OCI-LY1 (cell line): Measurements from ENCODE around the gene CH25H.

Experiments used
- EZH2 ChIP-seq: fragments of 200-600 bp; sonication (generic), shearing (Covaris generic); IDR thresholded peaks from 2 replicates; pipeline ENCODE4 v1.8.0; 2017; ENCODE audit warnings: borderline replicate concordance, mixed run types, mild to moderate bottlenecking, antibody characterized with exemption, low read length, moderate library complexity, mixed read lengths
- TF ChIP-seq, protein P1 (sequence below): fragments of 200-600 bp; sonication (generic), shearing (Covaris generic); IDR thresholded peaks from 2 replicates; pipeline ENCODE4 v1.5.1; 2017; ENCODE audit warnings: mild to moderate bottlenecking, antibody characterized with exemption, low read length, moderate library complexity, mixed read lengths

DNA sequence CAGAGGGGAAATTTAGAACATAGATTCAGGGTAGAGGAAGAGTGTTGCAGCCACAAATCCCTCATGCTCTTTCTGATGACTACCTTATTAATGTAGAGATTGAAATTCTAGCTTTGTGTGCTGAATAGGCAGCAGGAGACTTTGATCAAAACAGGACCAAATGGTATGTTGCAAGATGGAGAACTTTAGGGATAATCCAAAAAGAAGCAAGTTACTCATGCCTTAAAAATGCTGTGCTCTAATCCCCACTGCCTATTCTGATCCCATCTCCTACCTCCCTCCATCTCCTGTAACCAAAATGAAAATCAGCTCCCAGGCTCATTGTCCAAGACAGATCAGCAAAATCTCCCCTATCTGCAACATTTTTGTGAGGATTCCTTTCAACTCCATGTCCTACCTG is 31.3 kb downstream of the CH25H start:
- TF ChIP-seq, protein P1, sequence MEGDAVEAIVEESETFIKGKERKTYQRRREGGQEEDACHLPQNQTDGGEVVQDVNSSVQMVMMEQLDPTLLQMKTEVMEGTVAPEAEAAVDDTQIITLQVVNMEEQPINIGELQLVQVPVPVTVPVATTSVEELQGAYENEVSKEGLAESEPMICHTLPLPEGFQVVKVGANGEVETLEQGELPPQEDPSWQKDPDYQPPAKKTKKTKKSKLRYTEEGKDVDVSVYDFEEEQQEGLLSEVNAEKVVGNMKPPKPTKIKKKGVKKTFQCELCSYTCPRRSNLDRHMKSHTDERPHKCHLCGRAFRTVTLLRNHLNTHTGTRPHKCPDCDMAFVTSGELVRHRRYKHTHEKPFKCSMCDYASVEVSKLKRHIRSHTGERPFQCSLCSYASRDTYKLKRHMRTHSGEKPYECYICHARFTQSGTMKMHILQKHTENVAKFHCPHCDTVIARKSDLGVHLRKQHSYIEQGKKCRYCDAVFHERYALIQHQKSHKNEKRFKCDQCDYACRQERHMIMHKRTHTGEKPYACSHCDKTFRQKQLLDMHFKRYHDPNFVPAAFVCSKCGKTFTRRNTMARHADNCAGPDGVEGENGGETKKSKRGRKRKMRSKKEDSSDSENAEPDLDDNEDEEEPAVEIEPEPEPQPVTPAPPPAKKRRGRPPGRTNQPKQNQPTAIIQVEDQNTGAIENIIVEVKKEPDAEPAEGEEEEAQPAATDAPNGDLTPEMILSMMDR: no peak
- no peak for TF ChIP-seq EZH2
